ENCODE results near the gene RAB20. TPM values are rescaled to one million over a fixed set of nuclear protein-coding genes. Genes with fewer than 3 reads are reported as not detected.
A peak's percentile ranks its signal among the peaks of the same experiment; 100 is the strongest.
"Not testable (repeated sequence)": the region's sequence is repeated elsewhere in the genome, so short reads cannot be mapped to it uniquely, and the experiment has no call there.

Gene RAB20
- polyA plus RNA-seq, 1 donor, result 6.5 TPM

DNA sequence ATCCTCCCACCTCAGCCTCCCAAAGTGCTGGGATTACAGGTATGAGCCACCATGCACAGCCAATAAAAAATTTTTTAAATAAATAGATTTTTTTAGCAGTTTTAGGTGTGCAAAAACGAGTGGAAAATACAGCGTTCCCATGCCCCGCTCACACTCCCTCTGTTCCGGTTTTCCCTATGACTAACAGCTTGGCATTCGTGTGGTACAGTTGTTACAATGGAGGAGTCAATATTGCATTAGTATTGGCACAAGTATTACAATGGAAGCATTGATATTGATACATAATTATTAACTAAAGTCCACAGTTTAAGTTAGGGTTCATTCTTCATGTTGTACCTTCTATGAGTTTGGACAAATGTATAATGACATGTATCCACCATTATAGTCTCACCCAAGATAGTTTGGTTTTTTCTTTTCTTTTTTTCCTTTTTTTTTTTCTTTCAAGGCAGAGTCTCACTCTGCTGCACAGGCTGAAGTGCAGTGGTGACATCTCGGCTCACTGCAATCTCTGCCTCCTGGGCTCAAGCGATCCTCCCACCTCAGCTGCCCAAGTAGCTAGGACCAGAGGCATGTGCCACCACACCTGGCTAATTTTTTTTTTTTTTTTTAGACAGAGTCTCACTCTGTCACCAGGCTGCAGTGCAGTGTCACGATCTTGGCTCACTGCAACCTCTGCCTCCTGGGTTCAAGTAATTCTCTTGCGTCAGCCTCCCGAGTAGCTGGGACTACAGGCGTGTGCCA is 15.4 kb upstream of the RAB20 start:
- no peak for DNase-seq

DNA sequence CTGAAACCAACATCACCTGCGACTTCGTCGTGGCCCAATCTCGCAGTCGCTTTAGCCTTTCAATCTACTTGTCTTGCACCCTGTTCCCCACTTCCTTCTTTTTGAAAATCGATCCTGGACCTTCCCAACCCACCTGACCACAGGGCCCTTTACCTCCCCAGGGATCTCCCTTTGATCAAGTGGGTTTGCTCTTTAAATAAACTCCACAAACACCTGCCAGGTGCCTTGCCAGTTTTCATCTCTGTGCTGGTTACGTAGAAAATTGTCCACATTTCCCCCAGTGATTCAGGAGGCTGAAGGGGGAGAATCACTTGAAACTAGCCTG is 14.5 kb upstream of the RAB20 start:
- DNase-seq, result no peak

DNA sequence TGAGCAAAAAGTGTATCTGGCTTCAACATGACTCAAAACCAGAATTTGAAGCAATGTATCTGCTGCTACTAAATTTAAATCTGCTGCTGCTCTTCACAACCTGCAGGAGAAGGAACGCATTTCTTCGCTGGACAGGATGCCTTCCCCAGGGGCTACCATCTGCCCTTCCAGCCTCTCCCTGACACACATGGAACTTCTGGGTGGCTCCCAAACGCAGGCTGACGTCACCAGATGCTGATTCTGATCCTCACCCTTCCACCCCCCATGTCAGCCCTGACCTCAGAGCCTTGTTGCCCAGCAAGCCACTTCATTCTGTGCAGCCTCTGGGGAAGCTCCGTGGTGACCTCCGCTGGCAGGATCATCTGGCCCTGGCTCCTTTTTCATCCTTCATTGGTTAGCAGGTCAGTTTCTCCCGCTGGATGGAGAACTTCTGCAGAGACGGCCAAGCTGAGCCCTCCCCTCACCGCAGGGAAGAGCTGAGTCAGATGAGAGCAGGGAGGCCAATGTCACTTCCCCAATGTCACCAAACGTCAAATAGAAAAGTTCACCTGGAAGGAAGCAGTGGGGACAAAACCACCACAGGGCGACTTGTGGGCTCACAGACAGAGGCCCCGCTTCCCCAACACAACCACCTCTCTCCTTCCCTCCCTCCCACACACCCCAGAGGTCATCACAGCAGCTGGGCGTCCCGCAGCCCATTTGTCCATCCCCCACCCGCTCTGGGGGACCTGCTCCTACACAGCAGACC is 14.0 kb upstream of the RAB20 start:
- DNase-seq, result no peak

GRCh38 chr13:110574161-110574560 is 12.6 kb upstream of the RAB20 start:
- DNase-seq, result no peak

GRCh38 chr13:110572778-110573118 is 11.2 kb upstream of the RAB20 start:
- DNase-seq, result no peak

- DNase-seq, result no peak
These were observed 10.6 kb upstream of the RAB20 start for GRCh38 chr13:110571896-110572777.

DNA sequence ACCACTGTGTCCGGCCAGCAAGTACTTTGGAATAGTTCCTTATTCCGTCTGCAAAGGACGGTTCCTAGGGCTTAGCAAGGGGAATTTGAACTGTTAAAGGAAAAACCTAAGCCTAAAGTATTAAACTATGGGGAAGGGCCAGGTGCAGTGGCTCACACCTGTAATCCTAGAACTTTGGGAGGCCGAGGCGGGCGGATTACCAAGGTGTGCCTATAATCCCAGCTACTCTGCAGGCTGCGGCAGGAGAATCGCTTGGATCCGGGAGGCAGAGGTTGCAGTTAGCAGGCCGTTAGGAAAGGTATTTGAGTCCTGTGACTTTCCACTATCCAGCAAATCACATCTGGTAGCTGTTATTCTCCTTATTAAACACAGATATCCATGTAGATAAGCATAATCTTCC is 9.4 kb upstream of the RAB20 start:
- no peak for DNase-seq

DNA sequence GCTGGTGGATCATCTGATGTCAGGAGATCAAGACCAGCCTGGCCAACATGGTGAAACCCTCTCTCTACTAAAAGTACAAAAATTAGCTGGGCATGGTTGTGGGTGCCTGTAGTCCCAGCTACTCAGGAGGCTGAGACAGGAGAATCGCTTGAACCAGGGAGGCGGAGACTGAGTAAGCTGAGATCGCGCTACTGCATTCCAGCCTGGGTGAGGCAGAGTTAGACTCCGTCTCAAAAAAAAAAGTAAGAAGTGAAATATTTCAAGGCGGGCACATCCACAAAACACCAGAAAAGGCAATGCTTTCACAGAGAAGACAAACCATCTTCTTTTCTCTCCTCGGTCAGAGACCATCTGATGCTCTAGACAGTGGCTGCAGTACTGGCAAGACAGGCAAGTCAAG is 8.4 kb upstream of the RAB20 start:
- DNase-seq, result not testable (repeated sequence)

DNA sequence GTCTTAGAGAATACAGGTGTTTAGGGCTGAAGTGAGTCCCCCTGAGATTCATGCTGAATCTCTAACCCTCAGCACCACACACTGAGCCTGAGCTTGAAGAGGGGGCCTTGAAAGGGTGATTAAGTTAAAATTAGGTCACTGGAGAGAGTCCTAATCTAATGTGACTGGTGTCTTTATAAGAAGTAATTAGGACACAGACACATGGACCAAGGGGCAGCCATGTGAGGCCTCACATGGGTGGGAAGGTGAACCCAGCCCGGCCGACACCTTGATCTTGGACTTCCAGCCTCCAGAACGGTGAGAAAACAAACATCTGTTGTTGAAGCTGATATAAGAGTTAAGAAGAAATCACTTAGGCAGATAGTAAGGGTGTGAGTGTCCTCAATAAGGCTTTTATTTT is 7.1 kb upstream of the RAB20 start:
- DNase-seq, result no peak

DNA sequence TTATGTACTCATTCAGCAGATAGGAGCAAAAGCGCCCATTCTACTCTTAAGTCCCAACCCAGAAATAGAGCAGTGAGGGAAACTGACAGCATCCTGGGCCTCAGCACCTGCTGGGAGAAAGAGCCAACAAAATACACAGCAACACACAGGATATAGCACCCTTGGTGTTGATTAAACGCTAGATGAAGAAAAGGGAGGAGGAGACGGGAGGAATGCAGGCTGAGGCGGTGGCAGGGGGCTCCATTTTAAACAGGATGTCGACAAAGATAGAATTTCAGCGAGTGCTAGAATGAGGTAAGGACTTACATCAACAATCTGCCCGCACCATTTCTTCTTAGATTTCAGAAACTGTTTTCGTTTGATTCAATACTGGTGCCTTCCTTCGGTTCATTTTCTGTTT is 4.6 kb upstream of the RAB20 start:
- DNase-seq, result no peak

DNA sequence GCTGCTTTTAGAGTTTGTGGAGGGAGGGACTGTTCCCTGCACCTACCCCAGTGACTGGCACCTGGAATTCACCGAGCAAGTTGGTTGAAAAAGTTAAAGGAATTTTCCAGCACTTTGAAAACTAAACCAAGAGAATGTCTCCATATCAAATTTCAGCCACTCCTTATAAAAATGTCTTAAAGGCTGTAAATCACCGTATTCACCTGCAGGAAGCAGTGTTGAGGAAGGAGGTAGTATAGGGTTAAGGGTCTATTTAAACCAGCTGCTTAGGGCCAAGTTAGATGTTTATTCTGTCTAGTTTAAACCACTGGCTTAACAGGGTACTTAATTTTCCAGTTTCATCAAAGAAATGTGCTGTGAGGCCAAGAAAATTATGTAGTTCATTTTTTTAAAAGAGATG is 3.8 kb upstream of the RAB20 start:
- DNase-seq, result peak; percentile 63

DNA sequence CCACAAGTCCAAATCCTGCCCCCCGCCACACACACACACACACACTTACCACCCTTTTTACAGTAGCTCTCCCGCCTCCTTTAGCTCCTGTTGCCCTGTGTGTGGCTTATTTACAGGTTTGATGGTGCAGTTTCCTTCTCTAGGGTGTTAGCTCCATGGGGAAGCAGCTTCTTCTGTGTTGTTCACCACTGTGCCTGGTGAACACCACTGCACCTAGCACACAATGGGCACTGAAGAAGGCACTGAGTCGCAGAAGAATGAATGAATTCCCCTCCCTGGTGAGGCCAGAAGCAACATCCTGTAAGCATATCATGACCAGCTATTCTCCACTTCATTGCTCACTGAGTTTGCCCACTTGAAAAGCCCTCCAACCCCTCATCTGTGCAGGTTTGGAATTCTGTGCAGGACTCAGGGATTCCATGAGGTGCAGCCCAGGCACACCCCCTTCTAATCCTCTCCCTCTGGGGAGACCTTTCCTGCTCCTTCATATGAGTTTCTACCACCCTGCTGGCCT is 3.0 kb upstream of the RAB20 start:
- no peak for DNase-seq

DNA sequence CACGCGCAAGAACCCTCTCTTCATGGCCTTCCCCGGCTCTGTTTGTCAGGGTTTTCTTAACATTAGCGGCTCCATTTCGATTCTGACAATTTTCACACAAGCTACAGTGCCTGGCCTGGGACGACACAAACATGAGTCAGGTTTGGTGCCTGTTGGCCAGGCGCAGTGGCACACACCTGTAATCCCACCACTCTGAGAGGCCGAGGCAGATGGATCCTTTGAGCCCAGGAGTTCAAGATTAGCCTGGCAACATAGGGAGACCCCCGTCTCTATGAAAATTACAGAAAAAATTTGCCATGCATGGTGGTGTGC is 1.9 kb upstream of the RAB20 start:
- DNase-seq, result no peak

DNA sequence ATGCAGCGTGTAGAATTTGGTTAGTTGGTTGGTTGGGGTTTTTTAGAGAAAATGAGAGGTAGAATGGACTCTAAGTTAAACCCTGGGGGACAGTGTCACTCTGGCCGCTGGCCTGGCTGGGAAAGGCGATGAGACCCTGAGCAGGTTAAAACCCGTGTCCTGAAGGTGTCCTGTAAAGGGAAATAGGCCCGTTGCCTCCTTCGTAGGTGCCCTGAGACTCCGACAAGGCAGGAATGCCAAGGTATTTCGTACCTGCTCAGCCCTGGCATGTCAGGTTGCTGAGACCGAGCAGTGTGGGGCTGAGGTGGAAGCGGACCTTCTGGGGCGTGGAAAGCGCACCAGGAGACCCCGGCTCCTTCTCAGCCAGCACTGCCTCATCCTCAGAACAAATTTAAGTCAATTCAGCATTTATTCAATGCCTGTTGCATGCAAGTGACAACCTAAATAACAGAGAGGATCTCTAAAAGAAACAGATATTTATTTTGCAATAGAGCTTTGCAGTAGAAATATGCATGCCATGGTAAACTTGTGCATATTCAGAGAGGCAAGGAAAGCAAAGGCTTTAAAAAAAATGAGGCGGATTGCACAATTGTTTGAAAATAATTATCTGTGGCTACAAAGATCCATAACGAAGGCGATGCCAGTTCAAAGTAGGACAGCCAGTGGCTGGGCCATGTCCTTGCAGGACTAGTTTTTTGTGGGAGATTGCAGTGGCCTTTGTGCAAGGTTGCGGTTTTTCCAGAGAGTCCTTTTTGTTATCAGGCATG is 1.4 kb upstream of the RAB20 start:
- DNase-seq, result no peak

DNA sequence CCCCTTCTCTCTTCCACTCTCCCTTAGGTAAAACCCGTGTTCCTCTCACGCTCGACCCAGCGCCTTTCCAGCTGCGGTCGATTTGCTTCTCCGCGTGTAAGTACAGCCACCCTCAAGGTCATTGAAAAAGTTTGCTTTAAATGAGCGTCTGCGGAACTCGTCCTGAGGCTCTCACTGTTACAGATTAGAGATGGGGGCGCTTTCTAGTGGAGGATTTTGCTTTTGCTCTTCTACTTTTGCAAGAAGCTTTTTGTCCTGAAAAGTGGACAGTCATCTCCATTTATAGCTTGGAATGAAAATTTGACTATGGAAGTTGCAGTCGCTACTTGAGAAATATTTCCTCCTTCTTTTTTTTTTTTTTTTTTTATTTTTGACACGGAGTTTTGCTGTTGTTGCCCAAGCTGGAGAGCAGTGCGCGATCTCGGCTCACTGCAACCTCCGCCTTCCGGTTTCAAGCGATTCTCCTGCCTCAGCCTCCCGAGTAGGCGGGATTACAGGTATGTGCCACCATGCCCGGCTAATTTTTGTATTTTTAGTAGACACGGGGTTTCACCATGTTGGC is 595 bp upstream of the RAB20 start:
- no peak for DNase-seq

- no peak for DNase-seq
These were observed 750 bp downstream of the RAB20 start for GRCh38 chr13:110560601-110561343.

DNA sequence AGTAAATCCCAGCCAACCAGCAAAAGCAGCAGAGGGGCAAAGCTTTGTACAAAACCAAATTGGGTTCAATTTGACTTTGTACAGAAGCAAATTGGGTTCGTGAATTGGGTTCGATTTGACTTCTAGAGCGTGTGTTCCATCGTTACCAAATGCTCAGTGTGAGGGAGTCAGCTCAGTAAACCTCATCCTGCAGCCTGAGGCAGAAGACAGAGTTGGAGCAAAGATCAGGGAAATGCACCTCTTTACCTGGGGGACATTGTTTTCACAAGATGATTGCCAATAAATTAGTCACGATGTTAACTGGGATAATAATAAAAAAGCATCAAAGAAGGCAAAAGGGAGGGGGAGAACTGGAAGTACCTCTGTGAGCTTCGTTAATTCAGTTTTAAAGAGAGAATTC is 1.5 kb downstream of the RAB20 start:
- DNase-seq, result no peak

- no peak for DNase-seq
These were observed 2.0 kb downstream of the RAB20 start for GRCh38 chr13:110559429-110559943.

DNA sequence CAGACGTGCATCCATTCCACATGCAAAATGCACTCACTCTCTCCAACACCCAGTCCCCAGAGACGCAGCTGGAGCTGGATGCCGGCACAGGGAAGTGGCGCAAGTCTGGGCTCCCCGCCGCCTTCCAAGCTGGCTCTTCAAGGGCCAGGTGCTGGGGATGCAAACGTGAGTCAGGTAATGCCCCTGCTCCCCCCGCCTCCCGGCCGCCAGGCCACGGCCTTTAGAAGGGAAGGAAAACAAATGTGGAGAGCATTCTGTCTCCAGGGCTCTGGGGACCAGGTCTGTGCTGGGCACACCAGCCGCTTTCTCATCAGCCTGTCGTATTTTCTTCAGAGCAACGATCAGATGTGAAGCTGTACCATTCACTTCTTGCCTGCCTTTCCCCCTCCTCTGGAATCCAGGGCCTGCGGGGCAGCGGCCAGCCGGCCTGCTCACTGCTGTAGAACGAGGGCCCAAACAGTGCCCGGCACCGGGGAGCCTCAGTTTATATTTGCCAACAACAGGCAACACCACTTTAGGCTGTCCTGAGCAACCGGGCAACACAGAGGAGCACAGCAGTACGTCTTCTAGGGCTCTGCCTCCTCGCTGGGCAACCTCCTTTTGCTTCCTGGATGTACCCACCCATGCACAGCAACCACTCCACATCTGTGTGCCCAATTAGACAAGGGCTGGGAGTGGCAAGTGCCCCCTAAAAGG is 3.8 kb downstream of the RAB20 start:
- DNase-seq, result no peak

DNA sequence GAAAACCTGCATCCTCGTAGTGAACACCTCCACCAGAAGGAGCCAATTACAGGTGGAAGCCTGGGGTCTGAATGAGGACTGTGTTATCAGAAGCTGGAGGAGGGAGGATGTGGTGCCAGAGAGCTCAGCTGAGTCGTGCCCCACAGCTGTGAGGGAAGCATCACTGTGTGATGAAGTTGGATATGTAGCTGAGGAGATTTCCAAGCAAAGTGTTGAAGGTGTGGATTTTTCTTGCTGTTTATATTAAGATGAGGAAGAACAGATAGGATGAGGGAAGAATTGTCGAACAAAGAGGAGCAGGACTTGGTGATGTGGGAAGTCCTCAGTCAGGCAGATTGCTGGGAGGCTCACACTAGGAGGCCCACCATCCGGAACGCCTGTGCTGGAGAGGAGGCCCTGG is 4.4 kb downstream of the RAB20 start:
- DNase-seq, result no peak

Measured in left kidney (tissue), 2 donors.